Liver (tissue), 9 donors: ENCODE results near the gene MTA2. TPM values are rescaled to one million over a fixed set of nuclear protein-coding genes. Genes with fewer than 3 reads are reported as not detected.

Experiments used
- DNase-seq: peaks from one replicate; pipeline ENCODE4 v3.0.0-alpha.2; 2017; ENCODE audit warnings: low spot score
- H3K27ac ChIP-seq, 2 donors: one replicate each; pipeline ENCODE4 v1.7.0; 2013; ENCODE audit warnings: inconsistent platforms in 2 of 2, low read length in 2 of 2, control low read depth in 1 of 2, low read depth in 1 of 2, mild to moderate bottlenecking in 1 of 2
- H3K27me3 ChIP-seq, 4 donors: one replicate each; pipeline versions ENCODE4 v1.6.1 to v1.7.0; 2013; ENCODE audit warnings: low read length in 3 of 4, inconsistent platforms in 1 of 4, mild to moderate bottlenecking in 1 of 4, moderate library complexity in 1 of 4; ENCODE audit not compliant: control insufficient read depth in 4 of 4, insufficient read depth in 4 of 4
- H3K36me3 ChIP-seq, 4 donors: one replicate each; pipeline versions ENCODE4 v1.6.1 to v1.7.0; 2013; ENCODE audit warnings: low read length in 3 of 4, mild to moderate bottlenecking in 3 of 4, low read depth in 1 of 4, moderate library complexity in 1 of 4; ENCODE audit not compliant: control insufficient read depth in 4 of 4, insufficient read depth in 3 of 4
- H3K4me1 ChIP-seq, 4 donors: one replicate each; pipeline versions ENCODE4 v1.6.1 to v1.7.0; 2013; ENCODE audit warnings: low read length in 3 of 4, mild to moderate bottlenecking in 3 of 4, moderate library complexity in 1 of 4; ENCODE audit not compliant: control insufficient read depth in 4 of 4, insufficient read depth in 4 of 4
- H3K4me3 ChIP-seq, 3 donors: one replicate each; pipeline versions ENCODE4 v1.6.1 to v1.7.0; 2013; ENCODE audit warnings: low read length in 3 of 3, control low read depth in 1 of 3, low read depth in 1 of 3, mild to moderate bottlenecking in 1 of 3
- H3K9ac ChIP-seq, 2 donors: one replicate each; pipeline ENCODE4 v1.7.0; 2013; ENCODE audit warnings: low read length in 2 of 2, mild to moderate bottlenecking in 2 of 2, moderate library complexity in 2 of 2, control low read depth in 1 of 2, low read depth in 1 of 2
- H3K9me3 ChIP-seq, 4 donors: one replicate each; pipeline versions ENCODE4 v1.6.1 to v1.7.0; 2013; ENCODE audit warnings: low read length in 3 of 4; ENCODE audit not compliant: control insufficient read depth in 4 of 4
- ATF3 ChIP-seq: IDR thresholded peaks from 2 replicates; pipeline ENCODE4 v1.6.1; 2016; ENCODE audit warnings: antibody characterized with exemption
- CTCF ChIP-seq: fragments of 150-350 bp; IDR thresholded peaks from 2 replicates; pipeline ENCODE4 v1.5.1; 2017; ENCODE audit warnings: improper control_type of control experiment, low read depth, low read length; ENCODE audit not compliant: missing input control
- EGR1 ChIP-seq, 2 donors: IDR thresholded peaks; 2 replicates each; pipeline ENCODE4 v1.6.1; 2016 to 2018; ENCODE audit warnings: antibody characterized with exemption in 2 of 2, low read depth in 2 of 2
- FOXA1 ChIP-seq: IDR thresholded peaks from 2 replicates; pipeline ENCODE4 v1.6.1; 2016; ENCODE audit warnings: antibody characterized with exemption
- FOXA2 ChIP-seq: IDR thresholded peaks from 2 replicates; pipeline ENCODE4 v1.6.1; 2016; ENCODE audit warnings: antibody characterized with exemption
- GABPA ChIP-seq, 2 donors: IDR thresholded peaks in 1 of 2; conservative IDR thresholded peaks in 1 of 2; 2 replicates each; pipeline ENCODE4 v1.6.1; 2016; ENCODE audit warnings: antibody characterized with exemption in 2 of 2, mild to moderate bottlenecking in 1 of 2, moderate library complexity in 1 of 2
- HNF4A ChIP-seq, 2 donors: conservative IDR thresholded peaks; 2 replicates each; pipeline ENCODE4 v1.6.1; 2016; ENCODE audit warnings: antibody characterized with exemption in 2 of 2, mild to moderate bottlenecking in 2 of 2
- HNF4G ChIP-seq: IDR thresholded peaks from 2 replicates; pipeline ENCODE4 v1.6.1; 2016; ENCODE audit warnings: antibody characterized with exemption
- JUND ChIP-seq, 2 donors: IDR thresholded peaks; 2 replicates each; pipeline ENCODE4 v1.6.1; 2016; ENCODE audit warnings: antibody characterized with exemption in 2 of 2
- MAX ChIP-seq: IDR thresholded peaks from 2 replicates; pipeline ENCODE4 v1.6.1; 2016; ENCODE audit warnings: antibody characterized with exemption
- NR2F2 ChIP-seq: IDR thresholded peaks from 2 replicates; pipeline ENCODE4 v1.6.1; 2016; ENCODE audit warnings: antibody characterized with exemption
- RAD21 ChIP-seq, 2 donors: IDR thresholded peaks; 2 replicates each; pipeline ENCODE4 v1.6.1; 2016; ENCODE audit warnings: antibody characterized with exemption in 2 of 2, mild to moderate bottlenecking in 2 of 2
- REST ChIP-seq: IDR thresholded peaks from 2 replicates; pipeline ENCODE4 v1.6.1; 2016; ENCODE audit warnings: antibody characterized with exemption, mild to moderate bottlenecking
- SP1 ChIP-seq: IDR thresholded peaks from 2 replicates; pipeline ENCODE4 v1.6.1; 2018; ENCODE audit warnings: antibody characterized with exemption, mild to moderate bottlenecking
- TAF1 ChIP-seq: conservative IDR thresholded peaks from 2 replicates; pipeline ENCODE4 v1.6.1; 2016; ENCODE audit warnings: antibody characterized with exemption, mild to moderate bottlenecking
- YY1 ChIP-seq: IDR thresholded peaks from 2 replicates; pipeline ENCODE4 v1.6.1; 2016; ENCODE audit warnings: antibody characterized with exemption, mild to moderate bottlenecking
- ZBTB33 ChIP-seq: IDR thresholded peaks from 2 replicates; pipeline ENCODE4 v1.6.1; 2016; ENCODE audit warnings: antibody characterized with exemption
- WGBS: extraction: QIAGEN DNeasy Blood & Tissue Kit; methylation state at CpG from one replicate; pipeline ENCODE4 v1.1.7; 2013; 5-methylcytosine and 5-hydroxymethylcytosine counted together
- polyA plus RNA-seq, 2 donors: library from polyadenylated mRNA; stranded (reverse) in 1 of 2; unstranded in 1 of 2; fragments of 200-250 nt in 1 of 2; fragments of >200 nt in 1 of 2; fragmentation: Nextera tagmentation in 1 of 2; extraction: Ambion mirVana in 1 of 2; gene quantifications; one replicate each; pipeline versions ENCODE4 v1.2.1 to v1.2.3, GENCODE V29; 2013 to 2015
- total RNA-seq, 2 donors: library from RNA; depleted of rRNA; stranded (reverse); fragments of >200 nt; gene quantifications; one replicate each; pipeline ENCODE4 v1.2.3, GENCODE V29; 2014
- donor health status: healthy.
- donor health status: healthy.
- donor health status: healthy.
- donor health status: healthy.
- donor health status: healthy.

Gene MTA2
- total and polyA plus RNA-seq, 4 donors = 4.4 to 55.3 (median 32.3) TPM

- Histone ChIP-seq H3K27ac (no peak overlapping the region), H3K4me1 (peaks cover 6 to 30% (median 15%) of the 10 kb centered on the region in 4 donors), H3K9ac (no peak overlapping the region), H3K36me3 (peaks cover 6 to 41% (median 22%) of the 10 kb centered on the region in 4 donors), H3K27me3 (no peaks in the 10 kb centered on the region), H3K4me3 (no peak overlapping the region), H3K9me3 (no peaks in the 10 kb centered on the region)
- TF ChIP-seq HNF4G = no peak
- TF ChIP-seq NR2F2 = no peak
- TF ChIP-seq HNF4A (conservative IDR thresholded peaks at IDR 0.05) = no peak
- no peak for TF ChIP-seq CTCF
- TF ChIP-seq FOXA2 = no peak
- TF ChIP-seq EGR1 (IDR thresholded peaks at IDR 0.05; ENCODE audit: low read depth in 2 of 2) = no peak
- TF ChIP-seq ATF3 = no peak
- TF ChIP-seq SP1 = no peak
- TF ChIP-seq FOXA1 = no peak
- TF ChIP-seq JUND (IDR thresholded peaks at IDR 0.05) = no peak
- TF ChIP-seq RAD21 (IDR thresholded peaks at IDR 0.05) = no peak
- no peak for TF ChIP-seq ZBTB33
- no peak for TF ChIP-seq YY1
- TF ChIP-seq GABPA (IDR thresholded peaks at IDR 0.05 in 1 of 2, conservative IDR thresholded peaks at IDR 0.05 in 1 of 2) = no peak
- no peak for TF ChIP-seq TAF1
- no peak for TF ChIP-seq MAX
- 94% methylated on average over 11 of the region's 11 CpGs for WGBS
- no peak for DNase-seq
Observed at GRCh38 chr11:62578541-62578940, 23.1 kb downstream of the MTA2 start.

GRCh38 chr11:62577046-62577714, 24.5 kb downstream of the MTA2 start:
- no peaks in the 10 kb centered on the region for H3K27me3 ChIP-seq
- H3K4me3 ChIP-seq = no peak overlapping the region
- 77% methylated on average over 12 of the region's 12 CpGs for WGBS
- DNase-seq = no peak
- no peak overlapping the region for H3K9ac ChIP-seq
- TF ChIP-seq REST (no peak), TAF1 (peak; percentile 37), NR2F2 (peak; percentile 89), SP1 (peak; percentile 21)
- H3K36me3 ChIP-seq = peaks cover 2 to 37% (median 20%) of the 10 kb centered on the region in 4 donors
- H3K9me3 ChIP-seq = no peaks in the 10 kb centered on the region
- peaks cover 6 to 39% (median 23%) of the 10 kb centered on the region in 4 donors for H3K4me1 ChIP-seq
- H3K27ac ChIP-seq = peak overlapping the region; percentile 95 to 96
